GM19193 (cell line): ENCODE measurements around the gene RSPRY1.

Experiments used
- POLR2A ChIP-seq: IDR thresholded peaks from 4 replicates; pipeline ENCODE4 v1.6.1; 2011; ENCODE audit not compliant: insufficient read depth, insufficient read length; ENCODE audit errors: extremely low read depth

The RSPRY1 gene

DNA sequence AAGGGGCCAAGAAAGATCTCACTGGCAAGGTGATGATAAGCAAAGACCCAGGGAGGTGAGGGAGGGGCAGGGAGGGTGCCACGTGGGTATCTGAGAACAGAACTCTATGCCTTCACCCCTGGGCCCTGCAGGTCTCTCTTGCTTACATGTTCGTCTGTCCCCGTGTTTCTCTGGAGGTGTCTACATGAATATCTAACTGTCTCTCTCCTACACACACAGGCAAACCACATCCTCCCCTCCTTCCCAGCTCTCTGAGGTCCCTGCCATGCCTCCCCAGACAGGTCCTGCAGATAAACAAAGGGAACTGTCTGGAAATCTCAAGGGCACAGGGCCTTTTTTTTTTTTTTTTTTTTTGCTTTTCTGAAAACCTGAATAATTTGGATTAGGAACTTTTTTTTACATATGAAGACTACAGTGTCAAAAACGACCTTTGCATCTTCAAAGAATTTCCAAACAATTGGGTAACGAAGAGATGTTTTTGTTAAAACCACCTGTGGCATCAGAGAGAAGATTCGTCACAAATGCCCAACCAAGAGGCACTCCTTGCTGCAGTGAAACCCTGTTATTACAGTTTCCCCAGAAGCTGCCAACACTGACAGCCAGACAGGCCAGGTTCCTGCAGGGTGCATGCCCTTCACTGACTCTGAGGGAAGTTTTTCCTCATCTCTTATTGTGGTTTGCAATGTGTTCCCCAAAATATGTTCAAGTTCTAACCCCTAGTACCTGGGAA lies 80.6 kb downstream of the RSPRY1 start:
- TF ChIP-seq POLR2A = no peak

- TF ChIP-seq POLR2A = no peak
These were observed 83.0 kb downstream of the RSPRY1 start for GRCh38 chr16:57268804-57269800.

- no peak for TF ChIP-seq POLR2A
These were observed 84.3 kb downstream of the RSPRY1 start for GRCh38 chr16:57270221-57271062.

GRCh38 chr16:57271063-57271345 lies 84.9 kb downstream of the RSPRY1 start:
- no peak for TF ChIP-seq POLR2A

DNA sequence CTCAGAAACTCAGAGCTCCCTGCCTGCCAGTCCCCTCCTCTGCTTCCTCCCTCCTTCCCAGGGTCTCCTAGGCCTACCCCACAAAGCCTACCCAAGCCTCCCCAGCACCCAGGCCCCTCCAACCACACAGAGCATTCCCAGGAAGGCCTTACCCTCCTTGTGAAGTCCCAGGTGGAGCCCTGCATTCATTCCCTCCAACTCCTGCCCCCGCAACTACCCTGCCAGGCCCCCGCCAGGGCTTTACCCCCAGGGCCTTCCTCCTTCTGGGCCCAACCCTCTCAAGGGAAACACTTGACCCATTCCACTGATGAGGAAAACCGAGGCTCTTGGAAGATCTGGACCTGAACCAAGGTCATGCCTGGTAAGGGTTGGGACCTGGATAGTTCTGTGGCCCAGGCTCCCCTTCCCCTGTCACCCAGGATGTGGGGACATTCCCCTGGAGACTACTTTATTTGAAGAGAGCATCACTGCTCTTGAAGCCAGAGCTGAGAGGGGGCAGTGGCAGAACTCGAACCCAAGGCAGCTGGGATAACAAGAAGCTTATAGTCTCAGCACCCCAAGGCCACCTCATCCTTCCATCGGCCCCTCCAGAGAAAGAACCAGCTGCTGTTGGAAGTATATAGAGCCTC lies 85.9 kb downstream of the RSPRY1 start:
- no peak for TF ChIP-seq POLR2A

GRCh38 chr16:57273359-57273758 lies 87.2 kb downstream of the RSPRY1 start:
- TF ChIP-seq POLR2A = no peak

DNA sequence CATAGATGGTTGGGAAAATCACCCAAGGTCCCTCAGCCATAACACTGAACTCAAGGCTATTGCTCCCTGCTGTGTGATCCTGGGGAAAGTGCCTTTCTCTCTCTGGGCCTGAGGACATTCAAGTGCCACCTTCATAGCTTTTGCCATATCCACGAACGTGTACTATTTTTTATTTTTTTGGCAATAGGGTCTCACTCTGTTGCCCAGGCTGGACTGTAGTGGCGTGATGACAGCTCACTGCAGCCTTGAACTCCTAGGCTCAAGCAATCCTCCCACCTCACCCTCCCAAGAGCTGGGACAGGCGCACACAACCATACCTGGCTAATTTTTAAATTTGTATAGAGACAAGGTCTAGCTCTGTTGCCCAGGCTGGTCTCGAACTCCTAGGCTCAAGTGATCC lies 87.7 kb downstream of the RSPRY1 start:
- no peak for TF ChIP-seq POLR2A

DNA sequence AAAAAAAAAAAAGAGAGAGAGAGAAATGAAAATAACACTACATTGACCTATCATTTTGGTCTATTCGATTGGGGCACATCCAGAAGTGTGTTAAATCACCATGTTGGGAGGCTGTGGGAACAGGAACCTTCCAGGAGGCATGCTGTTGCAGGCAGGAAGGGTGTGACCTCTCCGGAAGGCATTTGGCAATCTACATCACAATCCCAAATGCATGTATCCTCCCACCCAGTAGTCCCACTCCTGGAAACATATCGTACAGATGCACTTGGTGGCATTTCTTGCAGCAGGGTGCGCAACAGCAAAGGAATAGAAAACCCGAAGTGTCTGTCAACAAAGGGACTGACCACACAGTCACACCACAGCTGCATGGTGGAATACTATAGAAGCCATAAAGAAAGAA lies 90.5 kb downstream of the RSPRY1 start:
- TF ChIP-seq POLR2A = no peak

- TF ChIP-seq POLR2A = no peak
These were observed 91.5 kb downstream of the RSPRY1 start for GRCh38 chr16:57277586-57277985.

GRCh38 chr16:57278494-57278893 lies 92.4 kb downstream of the RSPRY1 start:
- TF ChIP-seq POLR2A = no peak

DNA sequence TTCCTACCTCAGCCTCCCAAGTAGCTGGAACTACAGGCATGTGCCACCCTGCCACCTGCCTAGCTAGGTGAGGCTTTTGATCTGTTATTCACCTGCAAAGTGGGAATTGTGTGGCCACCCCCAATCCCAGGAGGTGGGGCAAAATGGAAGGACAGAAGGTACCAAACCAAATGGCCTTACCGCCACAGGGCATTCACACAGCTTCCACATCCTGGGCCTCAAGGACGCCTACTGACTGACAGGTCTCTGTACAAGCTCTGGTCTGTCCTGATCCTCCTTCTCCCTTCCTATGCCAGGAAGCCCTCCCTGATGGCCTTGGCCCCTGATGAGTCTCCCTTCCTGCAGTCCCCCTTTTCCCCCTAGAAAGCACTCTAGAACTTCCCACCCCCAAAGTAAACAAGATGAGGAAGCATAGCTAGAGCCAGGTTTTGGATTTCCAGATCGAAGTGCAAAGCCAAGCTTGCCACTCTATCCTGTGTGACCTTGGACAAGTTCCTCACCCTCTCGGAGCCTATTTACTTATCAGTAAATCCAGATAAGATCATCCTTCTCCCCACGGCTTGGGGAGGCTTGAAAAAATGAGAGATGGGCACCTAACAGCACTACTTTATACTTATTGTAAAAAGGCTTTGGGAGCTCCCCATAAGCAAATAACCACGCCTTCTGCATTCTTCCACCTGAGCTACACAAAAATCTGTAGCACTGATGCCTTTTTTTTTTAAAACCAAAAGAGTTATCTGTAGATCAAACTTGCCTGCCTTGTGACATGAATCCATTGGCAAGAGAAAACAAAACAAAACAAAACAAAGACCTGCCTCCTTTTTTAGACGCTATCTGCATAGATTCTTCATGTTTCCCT lies 93.9 kb downstream of the RSPRY1 start:
- TF ChIP-seq POLR2A = no peak

GRCh38 chr16:57281791-57282190 lies 95.7 kb downstream of the RSPRY1 start:
- TF ChIP-seq POLR2A = no peak

- no peak for TF ChIP-seq POLR2A
These were observed 96.5 kb downstream of the RSPRY1 start for GRCh38 chr16:57282510-57283213.

GRCh38 chr16:57283214-57283958 lies 97.3 kb downstream of the RSPRY1 start:
- no peak for TF ChIP-seq POLR2A

DNA sequence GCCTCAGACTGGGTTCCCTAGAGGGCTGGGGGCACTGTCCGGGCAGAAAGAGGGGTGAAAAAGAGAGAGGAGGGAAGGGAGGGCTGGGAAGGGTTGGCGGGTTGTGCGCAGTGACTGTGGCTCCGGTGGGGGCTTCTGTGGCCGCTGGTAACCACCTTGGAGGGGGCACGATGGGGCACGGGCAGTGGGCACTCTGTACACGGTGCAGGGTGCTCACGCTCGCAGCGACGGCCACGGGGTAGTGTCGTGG lies 97.8 kb downstream of the RSPRY1 start:
- no peak for TF ChIP-seq POLR2A
